Thymus (tissue), 11 donors: ENCODE measurements around the gene GAB2. TPM values are rescaled to one million over a fixed set of nuclear protein-coding genes. Genes with fewer than 3 reads are reported as not detected.
"Not testable (repeated sequence)": the region's sequence is repeated elsewhere in the genome, so short reads cannot be mapped to it uniquely, and the experiment has no call there.

Source experiments
- DNase-seq, 9 donors: peaks; one replicate each; pipeline ENCODE4 v3.0.0-alpha.2; 2013; ENCODE audit warnings: low spot score in 9 of 9, low read depth in 6 of 9, missing footprints in 1 of 9
- H3K27ac ChIP-seq, 2 donors: one replicate each; pipeline ENCODE4 v1.5.1; 2013; ENCODE audit warnings: control low read depth in 1 of 2, low read depth in 1 of 2, low read length in 1 of 2, mild to moderate bottlenecking in 1 of 2, moderate library complexity in 1 of 2
- H3K27me3 ChIP-seq, 2 donors: one replicate each; pipeline ENCODE4 v1.5.1; 2013; ENCODE audit warnings: low read length in 1 of 2; ENCODE audit not compliant: control insufficient read depth in 2 of 2, insufficient read depth in 1 of 2
- H3K36me3 ChIP-seq, 2 donors: one replicate each; pipeline ENCODE4 v1.5.1; 2013; ENCODE audit warnings: low read length in 1 of 2, mild to moderate bottlenecking in 1 of 2, moderate library complexity in 1 of 2; ENCODE audit not compliant: control insufficient read depth in 2 of 2, insufficient read depth in 2 of 2
- H3K4me1 ChIP-seq, 2 donors: one replicate each; pipeline ENCODE4 v1.5.1; 2013; ENCODE audit warnings: low read length in 2 of 2; ENCODE audit not compliant: control insufficient read depth in 2 of 2, insufficient read depth in 2 of 2
- H3K4me3 ChIP-seq, 2 donors: one replicate each; pipeline ENCODE4 v1.5.1; 2013; ENCODE audit warnings: low read length in 2 of 2, control low read depth in 1 of 2, mild to moderate bottlenecking in 1 of 2
- H3K9me3 ChIP-seq, 2 donors: one replicate each; pipeline ENCODE4 v1.5.1; 2013; ENCODE audit warnings: low read length in 1 of 2, mild to moderate bottlenecking in 1 of 2; ENCODE audit not compliant: control insufficient read depth in 2 of 2, insufficient read depth in 1 of 2
- WGBS: extraction: QIAGEN DNeasy Blood & Tissue Kit; methylation state at CpG from one replicate; pipeline ENCODE4 v1.1.7; 2013; 5-methylcytosine and 5-hydroxymethylcytosine counted together
- polyA plus RNA-seq: library from polyadenylated mRNA; stranded (reverse); fragments of 200-250 nt; gene quantifications from one replicate; pipeline ENCODE4 v1.2.3, GENCODE V29; 2013
- total RNA-seq: library from RNA; stranded (reverse); fragments of 120-200 nt; gene quantifications from one replicate; pipeline ENCODE4 v1.2.4, GENCODE V29; 2013
- donor health status: healthy.

Gene GAB2
- total and polyA plus RNA-seq, 2 donors, result 3.7 to 12.6 TPM

DNA sequence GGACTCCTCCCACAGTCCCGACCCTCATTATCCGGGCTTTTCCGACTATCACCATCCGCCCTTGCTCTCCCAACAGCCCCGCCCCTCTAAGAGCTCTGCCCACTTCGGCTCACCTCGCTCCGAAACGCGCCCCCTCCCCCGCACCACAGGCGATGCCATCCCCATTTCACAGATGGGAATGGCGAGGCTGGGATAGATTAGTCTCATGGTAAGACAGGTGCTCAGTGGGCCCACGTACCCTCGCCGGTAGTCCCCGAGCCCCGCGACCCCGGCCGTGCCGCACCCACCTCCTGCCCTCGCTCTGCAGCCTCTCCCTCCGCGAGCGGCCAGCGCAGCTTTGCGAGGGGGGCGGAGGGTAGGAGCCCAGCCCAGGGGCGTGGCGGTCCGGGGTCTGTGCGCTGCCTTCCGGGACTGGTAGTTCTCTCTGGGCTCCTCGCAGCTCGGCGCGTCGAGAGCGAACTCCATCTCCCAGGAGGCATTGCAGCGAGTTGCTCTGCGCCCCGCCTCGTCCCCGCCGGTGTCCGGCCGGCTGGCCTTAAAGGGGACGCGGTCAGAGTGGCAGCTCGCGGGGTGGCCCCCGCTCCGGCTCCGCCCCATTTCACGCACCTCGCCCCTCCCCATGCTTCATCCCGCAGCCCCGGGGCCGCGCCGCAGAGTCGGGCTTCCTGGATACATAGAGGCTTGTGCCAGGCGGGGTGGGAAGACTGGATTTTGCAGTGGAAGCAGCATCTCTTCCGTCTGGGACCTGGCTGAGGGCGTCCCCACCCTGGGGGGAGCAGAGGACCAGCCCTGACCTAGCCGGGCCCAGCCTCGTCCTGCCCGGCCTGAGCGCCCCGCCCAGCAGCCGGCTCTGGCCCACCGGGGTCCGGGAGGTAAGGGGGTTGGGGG lies 229.1 kb downstream of the GAB2 start, which contains the start of the genes KCTD21 and USP35:
TSS of gene KCTD21 (minus strand) at position 341 of the 888 bp plus-strand sequence. CDS start 14,072 bp downstream, outside the sequence.
TSS of gene USP35 (plus strand) at position 634 of the 888 bp plus-strand sequence. CDS start 7,327 bp downstream, outside the sequence.
- H3K4me3 ChIP-seq, result peak within 1 kb of the TSS; percentile 87 to 95
- H3K9me3 ChIP-seq, result no peaks in the 10 kb centered on the region
- H3K27ac ChIP-seq, result peak within 1 kb of the TSS; percentile 44 to 85
- peaks cover 0 to 1% of the 10 kb centered on the region in 2 donors for H3K36me3 ChIP-seq
- peaks cover 19 to 45% of the 10 kb centered on the region in 2 donors for H3K4me1 ChIP-seq
- 1% methylated on average over 74 of the region's 74 CpGs for WGBS
- H3K27me3 ChIP-seq, result no peaks in the 10 kb centered on the region
- DNase-seq, result peak; percentile 74 to 95 (median 85)

DNA sequence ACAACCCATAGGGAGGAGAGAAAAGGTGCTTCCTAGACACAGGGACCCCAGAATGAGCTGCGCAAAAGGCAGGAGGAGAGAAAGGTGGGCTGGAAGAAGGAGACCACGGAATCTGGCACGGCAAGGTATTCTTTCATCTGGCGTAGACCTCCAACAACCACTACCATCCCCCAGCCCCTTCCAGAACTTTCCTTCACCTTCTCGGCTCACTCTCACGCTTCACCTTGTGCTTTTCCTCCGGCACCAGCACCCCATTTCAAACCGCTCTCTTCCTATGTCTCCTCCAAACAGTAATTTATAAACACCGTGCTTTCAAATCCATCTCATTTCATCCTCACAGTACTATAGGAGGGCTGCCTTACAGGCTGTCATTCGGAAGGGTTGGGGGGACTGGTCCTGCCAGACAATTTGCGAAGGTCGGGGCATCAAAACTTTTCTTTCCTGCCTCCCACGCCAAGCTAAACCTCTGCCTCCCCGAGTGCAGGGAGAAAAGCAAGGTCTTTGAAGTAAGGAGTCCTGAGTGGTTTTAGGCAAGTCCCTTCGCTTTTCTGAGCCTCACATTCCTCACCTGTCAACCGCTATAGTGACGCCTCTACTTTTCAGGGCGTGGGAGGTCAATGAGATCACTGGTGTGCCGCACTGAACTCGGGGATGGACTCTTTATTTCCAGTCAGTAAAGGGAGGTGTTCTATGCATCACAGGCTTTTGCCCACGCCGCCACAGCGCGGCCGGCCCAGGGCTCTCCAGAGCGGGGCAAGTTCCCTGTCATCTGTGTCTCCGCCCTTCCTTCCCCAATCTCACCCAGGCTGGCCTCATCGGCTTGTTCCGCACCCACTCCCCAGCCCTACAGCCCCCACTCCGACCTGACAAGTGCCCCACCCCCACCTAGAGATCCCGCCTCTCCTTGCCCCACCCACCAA lies 230.0 kb downstream of the GAB2 start:
- H3K4me3 ChIP-seq, result peak overlapping the region; percentile 87 to 95
- H3K27ac ChIP-seq, result peak overlapping the region in 1 of 2 donors; percentile 85
- WGBS, result 27% methylated on average over 31 of the region's 31 CpGs
- no peaks in the 10 kb centered on the region for H3K27me3 ChIP-seq
- no peaks in the 10 kb centered on the region for H3K9me3 ChIP-seq
- no peaks in the 10 kb centered on the region for H3K36me3 ChIP-seq
- DNase-seq, result peak in 5 of 9 donors; percentile 31 to 66 (median 34)
- peaks cover 12 to 37% of the 10 kb centered on the region in 2 donors for H3K4me1 ChIP-seq

DNA sequence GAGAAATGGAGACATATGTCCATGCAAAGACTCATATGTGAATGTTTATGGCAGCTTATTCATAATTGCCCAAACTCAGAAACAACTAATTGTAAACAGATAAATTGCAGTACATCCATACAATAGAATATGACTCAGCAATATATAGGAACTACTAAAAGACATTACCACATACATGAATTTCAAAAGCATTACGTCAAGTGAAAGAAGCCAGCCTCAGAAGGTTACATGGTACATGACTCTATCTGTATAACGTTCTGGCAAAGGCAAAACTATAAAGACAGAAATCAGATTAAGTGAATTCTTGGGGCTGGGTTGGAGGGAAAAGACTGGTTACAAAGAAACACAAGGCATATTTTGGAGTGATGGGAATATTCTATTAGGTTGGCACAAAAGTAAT lies 236.4 kb downstream of the GAB2 start:
- no peaks in the 10 kb centered on the region for H3K4me1 ChIP-seq
- no peaks in the 10 kb centered on the region for H3K9me3 ChIP-seq
- H3K4me3 ChIP-seq, result no peak overlapping the region
- H3K27ac ChIP-seq, result no peak overlapping the region
- WGBS, result 98% methylated on average over 2 of the region's 2 CpGs
- no peaks in the 10 kb centered on the region for H3K27me3 ChIP-seq
- DNase-seq, result no peak
- peaks cover 0 to 3% of the 10 kb centered on the region in 2 donors for H3K36me3 ChIP-seq

DNA sequence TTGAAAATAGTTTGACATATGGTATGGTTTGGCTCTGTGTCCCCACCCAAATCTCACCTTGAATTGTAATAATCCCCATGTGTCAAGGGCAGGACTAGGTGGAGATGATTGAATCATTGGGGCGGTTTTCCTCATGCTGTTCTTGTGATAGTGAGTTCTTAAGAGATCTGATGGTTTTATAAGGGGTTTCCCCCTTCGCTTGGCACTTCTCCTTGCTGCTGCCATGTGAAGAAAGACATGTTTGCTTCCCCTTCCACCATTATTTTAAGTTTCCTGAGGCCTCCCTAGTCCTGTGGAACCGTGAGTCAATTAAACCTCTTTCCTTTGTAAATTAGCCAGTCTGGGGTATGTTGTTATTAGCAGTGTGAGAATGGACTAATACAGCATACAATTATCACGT lies 236.9 kb downstream of the GAB2 start:
- H3K36me3 ChIP-seq, result peaks cover 0 to 3% of the 10 kb centered on the region in 2 donors
- WGBS, result 99% methylated on average over 4 of the region's 4 CpGs
- no peaks in the 10 kb centered on the region for H3K9me3 ChIP-seq
- H3K4me1 ChIP-seq, result no peaks in the 10 kb centered on the region
- no peak overlapping the region for H3K27ac ChIP-seq
- no peak for DNase-seq
- no peaks in the 10 kb centered on the region for H3K27me3 ChIP-seq
- H3K4me3 ChIP-seq, result no peak overlapping the region

DNA sequence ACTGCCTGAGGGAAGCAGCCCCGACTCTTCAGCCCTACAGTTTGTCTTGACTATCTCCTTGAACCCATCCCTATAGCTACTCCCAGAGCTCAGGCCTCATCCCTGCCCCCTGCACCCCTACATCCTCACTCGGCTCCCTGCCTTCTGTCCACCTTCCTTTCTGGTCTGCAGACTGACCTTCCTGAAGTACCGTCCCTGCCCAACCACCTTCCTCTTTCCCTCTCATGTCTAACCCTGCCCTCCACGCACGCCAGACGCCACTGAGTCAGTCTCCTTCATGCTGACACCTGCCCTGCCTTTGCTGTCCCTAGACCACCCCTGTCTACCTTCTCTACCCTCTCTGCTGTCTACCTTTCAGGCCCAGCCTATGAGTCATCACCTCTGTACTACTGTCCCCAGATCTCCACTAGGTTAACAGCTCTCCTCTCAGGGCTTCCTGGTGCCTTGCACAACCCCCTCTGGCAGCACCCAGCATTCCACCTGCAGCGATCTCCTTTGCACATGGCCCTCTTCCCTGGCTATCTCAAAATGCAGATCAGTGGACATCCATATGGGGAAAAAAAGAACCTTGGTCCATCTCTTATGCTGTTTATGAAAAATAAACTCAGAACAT lies 238.1 kb downstream of the GAB2 start:
- H3K27me3 ChIP-seq, result no peaks in the 10 kb centered on the region
- no peak overlapping the region for H3K4me3 ChIP-seq
- no peaks in the 10 kb centered on the region for H3K4me1 ChIP-seq
- no peak overlapping the region for H3K27ac ChIP-seq
- H3K9me3 ChIP-seq, result no peaks in the 10 kb centered on the region
- peaks cover 0 to 3% of the 10 kb centered on the region in 2 donors for H3K36me3 ChIP-seq
- 96% methylated on average over 7 of the region's 7 CpGs for WGBS
- no peak for DNase-seq

DNA sequence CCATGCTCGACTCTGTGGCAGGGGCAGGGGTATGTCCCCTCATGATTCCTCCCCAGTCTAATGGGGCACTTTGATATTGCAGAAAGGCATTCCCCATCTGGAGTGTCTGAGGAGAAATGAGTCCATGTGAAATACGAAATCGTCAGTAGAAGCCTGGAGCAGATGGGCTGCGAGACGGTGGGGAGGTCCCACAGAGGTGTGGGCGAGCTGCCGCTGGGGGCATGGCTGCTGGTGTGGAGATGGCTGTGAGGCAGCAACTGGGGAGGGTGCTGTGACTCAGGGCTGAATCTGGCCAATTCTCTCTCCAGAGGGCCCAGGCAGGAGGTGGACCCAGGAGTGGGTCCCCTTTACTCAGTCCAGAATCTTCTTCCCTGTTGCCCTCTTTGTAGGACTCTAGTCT lies 240.4 kb downstream of the GAB2 start:
- Histone ChIP-seq H3K27ac (no peak overlapping the region), H3K4me1 (no peaks in the 10 kb centered on the region), H3K36me3 (peaks cover 8 to 12% of the 10 kb centered on the region in 2 donors), H3K9me3 (no peaks in the 10 kb centered on the region), H3K27me3 (no peaks in the 10 kb centered on the region), H3K4me3 (no peak overlapping the region)
- WGBS, result 98% methylated on average over 7 of the region's 7 CpGs
- DNase-seq, result no peak

DNA sequence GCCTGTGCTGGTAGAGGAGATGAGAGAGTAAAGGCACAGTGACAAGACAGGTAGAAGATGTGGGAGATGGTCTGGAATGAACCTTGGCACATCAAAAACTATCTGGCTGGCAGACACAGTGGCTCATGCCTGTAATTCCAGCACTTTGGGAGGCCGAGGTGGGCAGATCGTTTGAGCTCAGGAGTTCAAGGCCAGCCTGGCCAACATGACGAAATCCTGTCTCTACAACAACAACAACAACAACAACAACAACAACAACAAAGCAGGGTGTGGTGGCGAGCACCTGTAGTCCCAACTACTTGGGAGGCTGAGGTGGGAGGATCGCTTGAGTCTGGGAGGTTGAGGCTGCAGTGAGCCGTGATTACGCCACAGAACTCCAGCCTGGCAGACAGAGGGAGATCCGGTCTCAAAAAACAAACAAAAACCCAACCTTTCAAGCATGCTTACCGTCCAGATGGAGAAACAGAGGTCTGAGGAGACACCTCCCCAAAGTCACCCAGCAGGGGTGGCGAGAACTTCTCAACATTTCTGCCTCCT lies 240.9 kb downstream of the GAB2 start:
- peaks cover 8 to 12% of the 10 kb centered on the region in 2 donors for H3K36me3 ChIP-seq
- WGBS, result 97% methylated on average over 10 of the region's 10 CpGs
- no peak overlapping the region for H3K4me3 ChIP-seq
- H3K4me1 ChIP-seq, result no peaks in the 10 kb centered on the region
- H3K27ac ChIP-seq, result no peak overlapping the region
- no peak for DNase-seq
- no peaks in the 10 kb centered on the region for H3K9me3 ChIP-seq
- H3K27me3 ChIP-seq, result no peaks in the 10 kb centered on the region

DNA sequence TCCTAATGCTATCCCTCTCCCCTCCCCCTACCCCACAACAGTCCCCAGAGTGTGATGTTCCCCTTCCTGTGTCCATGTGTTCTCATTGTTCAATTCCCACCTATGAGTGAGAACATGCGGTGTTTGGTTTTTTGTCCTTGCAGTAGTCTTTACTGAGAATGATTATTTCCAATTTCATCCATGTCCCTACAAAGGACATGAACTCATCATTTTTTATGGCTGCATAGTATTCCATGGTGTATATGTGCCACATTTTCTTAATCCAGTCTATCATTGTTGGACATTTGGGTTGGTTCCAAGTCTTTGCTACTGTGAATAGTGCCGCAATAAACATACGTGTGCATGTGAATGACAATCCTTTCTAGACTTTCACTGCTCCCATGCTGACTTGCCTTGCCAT lies 241.8 kb downstream of the GAB2 start:
- not testable (repeated sequence) for H3K4me3 ChIP-seq
- WGBS, result 97% methylated on average over 3 of the region's 3 CpGs

More for the DNA sequence above, 241.8 kb downstream of the GAB2 start:
- H3K36me3 ChIP-seq, result peaks cover 8 to 12% of the 10 kb centered on the region in 2 donors
- H3K9me3 ChIP-seq, H3K4me1 ChIP-seq, DNase-seq, H3K27me3 ChIP-seq, H3K27ac ChIP-seq: not testable (repeated sequence)
